SHP77 (cell line): Measurements from ENCODE around the gene OR6K6.

Experiments used
- DNase-seq, 2 experiments: peaks; one replicate each; lab custom pipeline; 2025; lab: John Stamatoyannopoulos, UW

OR6K6 gene

DNA sequence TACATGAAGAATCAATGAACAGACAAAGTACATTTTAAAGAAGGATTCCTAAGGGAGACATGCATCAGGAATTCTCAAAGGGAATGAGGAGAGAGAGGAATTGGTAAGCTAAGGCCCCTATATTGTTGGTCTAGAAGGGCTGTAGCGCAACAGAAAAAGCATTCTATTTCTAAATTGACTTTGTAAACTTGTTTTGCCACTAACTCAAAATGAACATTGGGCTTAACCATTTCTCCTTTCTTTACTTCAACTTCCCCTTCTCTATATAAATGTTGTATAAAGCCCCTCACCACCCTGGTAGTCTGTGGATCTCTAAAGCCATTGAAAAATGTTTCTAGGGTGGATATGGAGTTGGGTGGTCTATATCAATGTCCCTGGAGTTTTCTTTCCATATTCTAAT lies 46.9 kb downstream of the OR6K6 start:
- DNase-seq, result no peak

DNA sequence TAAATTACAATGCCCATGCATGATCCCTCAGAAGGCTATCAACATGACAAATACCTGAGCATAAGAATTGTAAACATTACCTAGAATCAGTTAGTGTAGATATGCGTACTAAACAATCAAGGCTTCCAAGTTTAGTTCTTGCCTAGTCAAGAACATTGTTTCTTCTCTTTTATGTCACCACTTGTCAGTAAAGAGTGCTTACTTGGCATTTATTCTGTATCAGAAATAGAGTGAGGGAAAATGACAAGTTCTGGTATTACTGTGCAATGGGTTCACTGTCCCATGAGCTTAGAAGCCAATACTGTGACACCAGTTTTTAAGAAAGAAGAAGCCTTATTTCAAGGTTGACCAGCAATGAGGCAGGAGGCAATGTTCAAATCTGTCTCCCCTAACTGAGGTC lies 49.2 kb downstream of the OR6K6 start:
- no peak for DNase-seq
